M059J (cell line): ENCODE data around the gene GON7. TPM values are rescaled to one million over a fixed set of nuclear protein-coding genes. Genes with fewer than 3 reads are reported as not detected.
"Not testable (repeated sequence)": the region's sequence is repeated elsewhere in the genome, so short reads cannot be mapped to it uniquely, and the experiment has no call there.

ENCODE experiments used
- DNase-seq: peaks from one replicate; pipeline ENCODE4 v3.0.0-alpha.2; 2012; ENCODE audit warnings: low read depth
- total RNA-seq: library from RNA; depleted of rRNA; stranded (reverse); fragments of >200 nt; shearing (Covaris generic); gene quantifications from 2 replicates; pipeline ENCODE4 v1.2.3, GENCODE V29; 2014

GON7 gene
- total RNA-seq, 1 experiment from 2014 or later: 23.5 TPM

GRCh38 chr14:93200553-93200952, 6.3 kb downstream of the GON7 start:
- DNase-seq: no peak

GRCh38 chr14:93199031-93199430, 7.8 kb downstream of the GON7 start:
- no peak for DNase-seq

- no peak for DNase-seq
Measured at GRCh38 chr14:93195316-93195999, 11.4 kb downstream of the GON7 start.

GRCh38 chr14:93186956-93187355, 19.9 kb downstream of the GON7 start:
- no peak for DNase-seq

GRCh38 chr14:93186466-93186865, 20.4 kb downstream of the GON7 start:
- DNase-seq: no peak

GRCh38 chr14:93185349-93185720, 21.5 kb downstream of the GON7 start:
- DNase-seq: no peak

GRCh38 chr14:93184391-93185348, 22.2 kb downstream of the GON7 start, which contains the start of the genes LYSET and MOAP1:
Gene LYSET, plus strand, starts transcription at chr14:93185317. Its CDS starts 89 bp downstream, at chr14:93185406.
Gene MOAP1, minus strand, starts transcription at chr14:93184897. Its CDS starts 655 bp downstream, at chr14:93184242.
- DNase-seq: peak; percentile 72

GRCh38 chr14:93183596-93184317, 23.1 kb downstream of the GON7 start:
- DNase-seq: no peak

GRCh38 chr14:93175492-93175891, 31.4 kb downstream of the GON7 start:
- no peak for DNase-seq

GRCh38 chr14:93174731-93175130, 32.1 kb downstream of the GON7 start:
- not testable (repeated sequence) for DNase-seq

GRCh38 chr14:93173943-93174395, 32.9 kb downstream of the GON7 start:
- DNase-seq: no peak

GRCh38 chr14:93171376-93171775, 35.5 kb downstream of the GON7 start:
- DNase-seq: peak; percentile 46

- not testable (repeated sequence) for DNase-seq
Measured at GRCh38 chr14:93170141-93170540, 36.7 kb downstream of the GON7 start.

- not testable (repeated sequence) for DNase-seq
Measured at GRCh38 chr14:93169619-93170018, 37.2 kb downstream of the GON7 start.

GRCh38 chr14:93168610-93169009, 38.3 kb downstream of the GON7 start:
- DNase-seq: not testable (repeated sequence)

- DNase-seq: not testable (repeated sequence)
Measured at GRCh38 chr14:93165271-93166265, 41.3 kb downstream of the GON7 start.

GRCh38 chr14:93163564-93163963, 43.3 kb downstream of the GON7 start:
- no peak for DNase-seq

- no peak for DNase-seq
Measured at GRCh38 chr14:93161411-93161940, 45.4 kb downstream of the GON7 start.

- peak; percentile 7 for DNase-seq
Measured at GRCh38 chr14:93160353-93160801, 46.5 kb downstream of the GON7 start.
